Measurements from ENCODE around the gene NTRK1.

DNA sequence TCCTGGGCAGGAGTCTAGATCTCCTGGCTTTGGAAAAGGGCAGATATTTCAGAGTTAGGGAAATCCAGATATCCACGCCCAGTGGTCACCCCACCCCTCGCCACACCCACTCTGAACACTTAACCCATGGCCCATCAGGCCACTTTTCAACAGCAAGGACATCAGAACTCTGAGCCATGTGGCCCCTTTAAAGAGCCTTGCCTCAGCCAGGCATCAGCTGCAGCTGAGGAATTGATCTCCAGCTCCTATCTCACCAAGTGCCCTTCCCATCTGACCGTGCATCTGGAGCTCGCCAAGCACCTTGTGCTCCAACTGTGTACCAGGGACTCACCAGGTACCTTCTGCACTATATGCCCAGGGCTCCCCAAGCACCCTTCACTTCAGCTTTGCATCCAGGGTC is 23.8 kb upstream of the NTRK1 start:
- TF ChIP-seq, protein P1, sequence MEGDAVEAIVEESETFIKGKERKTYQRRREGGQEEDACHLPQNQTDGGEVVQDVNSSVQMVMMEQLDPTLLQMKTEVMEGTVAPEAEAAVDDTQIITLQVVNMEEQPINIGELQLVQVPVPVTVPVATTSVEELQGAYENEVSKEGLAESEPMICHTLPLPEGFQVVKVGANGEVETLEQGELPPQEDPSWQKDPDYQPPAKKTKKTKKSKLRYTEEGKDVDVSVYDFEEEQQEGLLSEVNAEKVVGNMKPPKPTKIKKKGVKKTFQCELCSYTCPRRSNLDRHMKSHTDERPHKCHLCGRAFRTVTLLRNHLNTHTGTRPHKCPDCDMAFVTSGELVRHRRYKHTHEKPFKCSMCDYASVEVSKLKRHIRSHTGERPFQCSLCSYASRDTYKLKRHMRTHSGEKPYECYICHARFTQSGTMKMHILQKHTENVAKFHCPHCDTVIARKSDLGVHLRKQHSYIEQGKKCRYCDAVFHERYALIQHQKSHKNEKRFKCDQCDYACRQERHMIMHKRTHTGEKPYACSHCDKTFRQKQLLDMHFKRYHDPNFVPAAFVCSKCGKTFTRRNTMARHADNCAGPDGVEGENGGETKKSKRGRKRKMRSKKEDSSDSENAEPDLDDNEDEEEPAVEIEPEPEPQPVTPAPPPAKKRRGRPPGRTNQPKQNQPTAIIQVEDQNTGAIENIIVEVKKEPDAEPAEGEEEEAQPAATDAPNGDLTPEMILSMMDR (IDR thresholded peaks at IDR 0.05), result no peak
- TF ChIP-seq POLR2A (IDR thresholded peaks at IDR 0.05), result no peak
